Measurements from ENCODE around the gene HNRNPF. TPM values are rescaled to one million over a fixed set of nuclear protein-coding genes. Genes with fewer than 3 reads are reported as not detected.
A peak's percentile ranks its signal among the peaks of the same experiment; 100 is the strongest.

Gene HNRNPF
- polyA plus RNA-seq, 2 of the 4 experiments (the other 2 are of a cell fraction): 228 to 271 TPM

GRCh38 chr10:43402176-43402575 lies 6.8 kb downstream of the HNRNPF start (continued):
- no peak for TF ChIP-seq RCOR1 (IDR thresholded peaks at IDR 0.05; ENCODE audit: low read depth, low read length)
- TF ChIP-seq RNF2 (IDR thresholded peaks at IDR 0.05; ENCODE audit: borderline replicate concordance, low read depth): no peak

GRCh38 chr10:43401627-43402026 lies 7.4 kb downstream of the HNRNPF start:
- peak overlapping the region; percentile 87 for H3K4me2 ChIP-seq
- ChIA-PET POLR2A (interaction anchor here (1.0 kb wide), 1 partner anchor 8 kb away, joined by 4 read pairs; the partner anchor contains the start of gene HNRNPF), CTCF (interaction anchor here (0.8 to 2.6 kb wide), 5 partner anchors 11 to 136 kb away, joined by 3 to 7 read pairs (median 3); no protein-coding TSS in a partner anchor)
- ATAC-seq (no peak), DNase-seq (ENCODE audit: low read depth in 1 of 2, low spot score in 1 of 2) (no peak), FAIRE-seq (no peak)
- TF ChIP-seq POLR2A (IDR thresholded peaks at IDR 0.05; ENCODE audit: low read length): no peak
- no peak for TF ChIP-seq NPAS2 (CRISPR knock-in tag; IDR thresholded peaks at IDR 0.05; ENCODE audit: borderline replicate concordance)
- no peak for TF ChIP-seq HDAC2 (IDR thresholded peaks at IDR 0.05)
- TF ChIP-seq SREBF2 (IDR thresholded peaks at IDR 0.05): no peak
- TF ChIP-seq HOXA7 (CRISPR knock-in tag; IDR thresholded peaks at IDR 0.05): no peak
- no peak for TF ChIP-seq JUN (IDR thresholded peaks at IDR 0.05)
- no peak for TF ChIP-seq GATA3 (IDR thresholded peaks at IDR 0.05; ENCODE audit: borderline replicate concordance)
- TF ChIP-seq NR3C1 (IDR thresholded peaks at IDR 0.05): no peak
- no peak for TF ChIP-seq ESRRA (IDR thresholded peaks at IDR 0.05; ENCODE audit: borderline replicate concordance, low read length)
- TF ChIP-seq NFE2L2 (conservative IDR thresholded peaks at IDR 0.05; ENCODE audit: low read length): no peak
- TF ChIP-seq EHF (CRISPR knock-in tag; IDR thresholded peaks at IDR 0.05): no peak
- no peak for TF ChIP-seq KDM5A (IDR thresholded peaks at IDR 0.05)
- no peak for TF ChIP-seq TP53 (CRISPR knock-in tag; IDR thresholded peaks at IDR 0.05)
- TF ChIP-seq RFX5 (IDR thresholded peaks at IDR 0.05): no peak
- peak overlapping the region in 1 of 2 experiments; percentile 19; a peak in 1 of 6 replicates for H3K27ac ChIP-seq
- no peak overlapping the region for H3K4me3 ChIP-seq
- peaks cover 85% of the 10 kb centered on the region for H3K4me1 ChIP-seq
- H3K9me3 ChIP-seq: no peaks in the 10 kb centered on the region
- 75% methylated on average over 2 of the region's 2 CpGs for WGBS (ENCODE audit: missing lambda C conversion rate)

GRCh38 chr10:43399320-43400310 lies 9.4 kb downstream of the HNRNPF start:
- no peak for ATAC-seq
- FAIRE-seq: no peak
- Histone ChIP-seq H3K4me2 (peak overlapping the region; percentile 99), H3K4me3 (no peak overlapping the region), H3K27ac (peak overlapping the region; percentile 86 to 97; a peak in 4 of 6 replicates), H3K9me3 (no peaks in the 10 kb centered on the region), H3K4me1 (peaks cover 82% of the 10 kb centered on the region)
- TF ChIP-seq KDM1A (IDR thresholded peaks at IDR 0.05; ENCODE audit: low read depth) (no peak), ZC3H11A (IDR thresholded peaks at IDR 0.05) (no peak), RNF2 (IDR thresholded peaks at IDR 0.05; ENCODE audit: borderline replicate concordance, low read depth) (no peak), CEBPB (IDR thresholded peaks at IDR 0.05) (peak; percentile 10 to 71; a peak in 2 of 4 replicates), FOSL2 (IDR thresholded peaks at IDR 0.05) (no peak), FOSL2 (CRISPR knock-in tag; IDR thresholded peaks at IDR 0.05) (peak; percentile 24; the same call in 1 of the 2 replicates)
- POLR2A ChIA-PET: interaction anchor here (0.6 to 1.2 kb wide), 3 partner anchors 8 to 43 kb away, joined by 3 to 6 read pairs (median 4); partner anchors contain the start of gene HNRNPF
- no peak for DNase-seq (ENCODE audit: low read depth in 1 of 2, low spot score in 1 of 2)
- WGBS (ENCODE audit: missing lambda C conversion rate): 85% methylated on average over 5 of the region's 5 CpGs
- CTCF ChIA-PET: interaction anchor here (0.6 to 2.6 kb wide), 5 partner anchors 8 to 107 kb away, joined by 4 to 7 read pairs (median 5); no protein-coding TSS in a partner anchor

- 49% methylated on average over 2 of the region's 2 CpGs for WGBS (ENCODE audit: missing lambda C conversion rate)
- TF ChIP-seq BCL3 (IDR thresholded peaks at IDR 0.05): no peak
- TF ChIP-seq EHMT2 (IDR thresholded peaks at IDR 0.05; ENCODE audit: low read depth): no peak
- TF ChIP-seq MAZ (IDR thresholded peaks at IDR 0.05; ENCODE audit: borderline replicate concordance, low read depth, low read length): no peak
- no peak for TF ChIP-seq MAX (IDR thresholded peaks at IDR 0.05)
- no peak for TF ChIP-seq EHF (CRISPR knock-in tag; IDR thresholded peaks at IDR 0.05)
- no peak for TF ChIP-seq ELK1 (IDR thresholded peaks at IDR 0.05; ENCODE audit: low read depth, low read length)
- no peak for TF ChIP-seq MAFK (IDR thresholded peaks at IDR 0.05; ENCODE audit: partially characterized antibody)
- no peak for TF ChIP-seq RAD21 (conservative IDR thresholded peaks at IDR 0.05 in 1 of 2, IDR thresholded peaks at IDR 0.05 in 1 of 2)
- no peak for TF ChIP-seq KDM1A (IDR thresholded peaks at IDR 0.05; ENCODE audit: low read depth)
- TF ChIP-seq JUN (IDR thresholded peaks at IDR 0.05): no peak; a peak in 1 of 5 replicates
- Histone ChIP-seq H3K4me1 (peaks cover 82% of the 10 kb centered on the region), H3K4me3 (no peak overlapping the region; the same call in 2 of the 3 replicates), H3K9me3 (no peaks in the 10 kb centered on the region), H3K27ac (peak overlapping the region; percentile 86 to 97; a peak in 4 of 6 replicates), H3K4me2 (peak overlapping the region; percentile 99)
- no peak for DNase-seq (ENCODE audit: low read depth in 1 of 2, low spot score in 1 of 2)
- ChIA-PET CTCF (interaction anchor here (1.6 to 2.3 kb wide), 2 partner anchors 8 to 9 kb away, joined by 5 to 6 read pairs; no protein-coding TSS in a partner anchor), POLR2A (interaction anchor here (1.0 to 1.2 kb wide), 2 partner anchors 9 to 11 kb away, joined by 4 to 6 read pairs; partner anchors contain the start of gene HNRNPF)
- ATAC-seq: no peak
- no peak for FAIRE-seq
These were observed 10.1 kb downstream of the HNRNPF start for GRCh38 chr10:43398939-43399319.

Data from A549 (cell line).